Tibial nerve (tissue), 4 donors: ENCODE results near the gene EFCAB6.

Experiments
- CTCF ChIP-seq, 5 experiments: fragments of 200-600 bp in 3 of 5; fragments of 450-650 bp in 2 of 5; sonication (generic) in 3 of 5; IDR thresholded peaks; one replicate each; pipeline ENCODE4 v1.5.1; 2016 to 2019; ENCODE audit warnings: antibody characterized with exemption in 5 of 5, mild to moderate bottlenecking in 3 of 5, moderate library complexity in 2 of 5
- EP300 ChIP-seq, 2 donors: sonication (generic); formaldehyde crosslinking; IDR thresholded peaks; one replicate each; pipeline ENCODE4 v1.6.1; 2017; ENCODE audit warnings: antibody characterized with exemption in 2 of 2, mild to moderate bottlenecking in 1 of 2
- POLR2A ChIP-seq, 2 donors: fragments of 450-650 bp; IDR thresholded peaks; one replicate each; pipeline ENCODE4 v1.6.1; 2017; ENCODE audit warnings: antibody characterized with exemption in 2 of 2, mild to moderate bottlenecking in 2 of 2, moderate library complexity in 2 of 2

GRCh38 chr22:43535336-43535735 is 276.8 kb downstream of the EFCAB6 start:
- TF ChIP-seq CTCF (IDR thresholded peaks at IDR 0.05): no peak
- TF ChIP-seq EP300 (IDR thresholded peaks at IDR 0.05): no peak
- TF ChIP-seq POLR2A (IDR thresholded peaks at IDR 0.05): no peak
